GM10248 (cell line): ENCODE data around the gene CRYBA4.

Experiments
- CTCF ChIA-PET: fragments of 300-600 bp; sonication (Branson Sonifier 250); formaldehyde crosslinking; extraction: SDS; loops from one replicate; lab custom pipeline; 2021; ENCODE audit warnings: antibody characterized with exemption; lab: Yijun Ruan, JAX
- POLR2A ChIA-PET: fragments of 350-650 bp; sonication (Branson Sonifier 250); formaldehyde crosslinking; extraction: SDS; loops from one replicate; lab custom pipeline; 2020; ENCODE audit warnings: antibody characterized with exemption; lab: Yijun Ruan, JAX
- DNase-seq: peaks from one replicate; pipeline ENCODE4 v3.0.0; 2012; ENCODE audit errors: extremely low spot score
- TF ChIP-seq, protein P1 (sequence below): IDR thresholded peaks from 2 replicates; pipeline ENCODE4 v1.5.1; 2012; ENCODE audit warnings: mild to moderate bottlenecking, low read depth; ENCODE audit errors: extremely low read depth, missing control alignments, control extremely low read depth

Gene CRYBA4

DNA sequence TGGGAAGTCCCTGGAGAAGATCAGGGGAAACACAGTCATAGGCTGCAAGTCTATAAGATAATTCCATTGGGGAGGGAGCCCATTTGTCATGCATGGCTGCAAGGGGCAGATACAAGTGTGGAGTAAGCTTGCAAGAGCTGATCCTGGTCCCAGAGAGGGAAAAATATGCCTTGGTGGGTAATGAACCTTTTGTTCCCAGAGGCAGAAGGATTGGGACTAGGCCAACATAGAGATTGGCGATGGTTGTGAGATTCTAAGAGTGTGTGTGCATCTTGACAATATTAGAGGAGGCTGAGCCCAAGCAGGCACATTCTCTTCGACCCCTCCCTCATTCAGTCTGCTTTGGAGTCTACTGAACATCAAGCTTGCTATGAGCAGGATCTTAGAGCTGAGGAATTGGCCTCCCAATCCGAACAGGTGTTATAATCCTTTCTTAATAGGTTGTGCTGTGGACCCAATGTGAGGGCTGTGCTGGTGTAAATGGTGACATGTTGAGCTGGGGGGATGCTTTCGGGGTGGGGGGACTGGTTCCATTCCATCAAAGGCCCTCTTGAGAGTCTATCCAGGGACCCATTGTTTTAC, 54.0 kb downstream of the CRYBA4 start:
- no peak for DNase-seq
- TF ChIP-seq, protein P1, sequence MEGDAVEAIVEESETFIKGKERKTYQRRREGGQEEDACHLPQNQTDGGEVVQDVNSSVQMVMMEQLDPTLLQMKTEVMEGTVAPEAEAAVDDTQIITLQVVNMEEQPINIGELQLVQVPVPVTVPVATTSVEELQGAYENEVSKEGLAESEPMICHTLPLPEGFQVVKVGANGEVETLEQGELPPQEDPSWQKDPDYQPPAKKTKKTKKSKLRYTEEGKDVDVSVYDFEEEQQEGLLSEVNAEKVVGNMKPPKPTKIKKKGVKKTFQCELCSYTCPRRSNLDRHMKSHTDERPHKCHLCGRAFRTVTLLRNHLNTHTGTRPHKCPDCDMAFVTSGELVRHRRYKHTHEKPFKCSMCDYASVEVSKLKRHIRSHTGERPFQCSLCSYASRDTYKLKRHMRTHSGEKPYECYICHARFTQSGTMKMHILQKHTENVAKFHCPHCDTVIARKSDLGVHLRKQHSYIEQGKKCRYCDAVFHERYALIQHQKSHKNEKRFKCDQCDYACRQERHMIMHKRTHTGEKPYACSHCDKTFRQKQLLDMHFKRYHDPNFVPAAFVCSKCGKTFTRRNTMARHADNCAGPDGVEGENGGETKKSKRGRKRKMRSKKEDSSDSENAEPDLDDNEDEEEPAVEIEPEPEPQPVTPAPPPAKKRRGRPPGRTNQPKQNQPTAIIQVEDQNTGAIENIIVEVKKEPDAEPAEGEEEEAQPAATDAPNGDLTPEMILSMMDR, result no peak
- POLR2A ChIA-PET, result interaction anchor here (0.5 to 0.6 kb wide), 2 partner anchors 59 to 1244 kb away, joined by 3 read pairs; no protein-coding TSS in a partner anchor
- CTCF ChIA-PET, result interaction anchor here (0.8 to 0.9 kb wide), 2 partner anchors 8 to 17 kb away, joined by 3 to 4 read pairs; no protein-coding TSS in a partner anchor

DNA sequence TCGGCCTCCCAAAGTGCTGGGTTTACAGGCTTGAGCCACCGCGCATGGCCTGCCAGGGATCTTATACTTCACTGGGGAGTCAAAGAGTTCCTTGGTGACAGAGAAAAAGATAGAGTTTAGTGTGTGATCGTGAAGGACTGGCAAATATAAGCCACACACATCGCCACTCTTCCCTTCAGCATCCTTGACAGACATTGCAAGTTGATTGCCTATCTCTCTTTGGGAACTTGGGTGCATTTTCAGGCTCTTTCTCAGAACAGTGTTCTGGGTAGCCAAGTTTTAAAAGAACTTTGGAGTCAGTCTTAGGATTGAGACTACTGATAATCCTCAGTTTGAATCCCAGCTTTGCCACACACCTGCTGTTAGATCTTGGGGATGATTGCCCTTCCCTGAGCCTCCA, 55.5 kb downstream of the CRYBA4 start:
- CTCF ChIA-PET, result no interaction called here
- POLR2A ChIA-PET, result no interaction called here
- no peak for DNase-seq
- TF ChIP-seq, protein P1, result no peak

DNA sequence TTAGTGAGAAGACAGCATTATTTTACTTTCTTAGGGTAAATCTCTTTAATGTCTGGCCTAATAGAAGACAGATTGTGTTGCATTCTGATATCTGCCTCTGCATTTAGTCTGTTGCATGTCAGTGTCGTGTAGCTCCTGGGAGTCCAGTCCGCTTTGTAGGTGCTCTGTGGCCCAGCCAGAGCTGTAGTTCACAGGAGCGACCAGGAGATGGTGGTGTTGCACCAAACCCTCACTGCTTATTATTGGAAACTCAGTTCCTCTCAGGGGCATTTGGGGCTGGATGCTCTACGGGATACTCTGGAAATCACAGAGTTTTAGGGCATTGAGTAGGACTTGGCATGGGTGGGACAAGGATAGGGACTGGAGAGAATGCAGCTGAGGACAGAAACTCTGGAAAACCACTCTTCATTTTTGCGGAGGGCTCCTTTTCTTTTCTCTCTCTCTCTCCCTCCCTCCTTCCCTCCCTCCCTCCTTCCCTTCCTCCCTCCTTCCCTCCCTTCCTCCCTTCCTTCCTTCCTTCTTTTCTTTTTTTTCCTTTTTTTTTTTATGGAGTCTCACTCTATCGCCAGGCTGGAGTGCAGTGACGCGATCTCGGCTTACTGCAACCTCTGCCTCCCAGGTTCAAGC, 57.4 kb downstream of the CRYBA4 start:
- peak; percentile 81 for DNase-seq
- ChIA-PET POLR2A (no interaction called here), CTCF (interaction anchor here (0.6 to 1.9 kb wide), 17 partner anchors 10 to 1618 kb away, joined by 3 to 11 read pairs (median 5); no protein-coding TSS in a partner anchor)
- TF ChIP-seq, protein P1, result peak; percentile 95
